Iris pigment epithelial cell (primary cell): ENCODE measurements around the gene INPP4A.

Experiments
- DNase-seq: peaks from one replicate; pipeline ENCODE4 v3.0.0-alpha.2; 2011; ENCODE audit warnings: low read depth

INPP4A gene

GRCh38 chr2:98476192-98476868 lies 31.7 kb downstream of the INPP4A start:
- DNase-seq = peak; percentile 47

- no peak for DNase-seq
Measured at GRCh38 chr2:98477036-98477435, 32.4 kb downstream of the INPP4A start.

- DNase-seq = no peak
Measured at GRCh38 chr2:98477506-98477905, 32.8 kb downstream of the INPP4A start.

- no peak for DNase-seq
Measured at GRCh38 chr2:98478088-98478551, 33.5 kb downstream of the INPP4A start.

GRCh38 chr2:98478907-98479306 lies 34.2 kb downstream of the INPP4A start:
- no peak for DNase-seq

GRCh38 chr2:98479371-98479770 lies 34.7 kb downstream of the INPP4A start:
- no peak for DNase-seq

GRCh38 chr2:98479959-98480524 lies 35.4 kb downstream of the INPP4A start:
- peak; percentile 50 for DNase-seq

- no peak for DNase-seq
Measured at GRCh38 chr2:98480598-98480997, 35.9 kb downstream of the INPP4A start.

- no peak for DNase-seq
Measured at GRCh38 chr2:98482362-98482761, 37.7 kb downstream of the INPP4A start.

GRCh38 chr2:98483257-98483861 lies 38.7 kb downstream of the INPP4A start:
- DNase-seq = no peak

GRCh38 chr2:98484121-98484557 lies 39.5 kb downstream of the INPP4A start:
- DNase-seq = no peak

- DNase-seq = no peak
Measured at GRCh38 chr2:98484652-98485452, 40.2 kb downstream of the INPP4A start.

- DNase-seq = no peak
Measured at GRCh38 chr2:98485453-98485755, 40.7 kb downstream of the INPP4A start.

GRCh38 chr2:98486374-98486981 lies 41.8 kb downstream of the INPP4A start:
- no peak for DNase-seq

- no peak for DNase-seq
Measured at GRCh38 chr2:98487101-98487805, 42.6 kb downstream of the INPP4A start.

- DNase-seq = peak; percentile 44
Measured at GRCh38 chr2:98487806-98488189, 43.1 kb downstream of the INPP4A start.

GRCh38 chr2:98488252-98488651 lies 43.6 kb downstream of the INPP4A start:
- DNase-seq = no peak

- no peak for DNase-seq
Measured at GRCh38 chr2:98489486-98489885, 44.8 kb downstream of the INPP4A start.

GRCh38 chr2:98489971-98490962 lies 45.6 kb downstream of the INPP4A start:
- no peak for DNase-seq

GRCh38 chr2:98492441-98492840 lies 47.8 kb downstream of the INPP4A start:
- DNase-seq = no peak
